Breast epithelium (tissue), 4 donors: ENCODE data around the gene PELI3. TPM values are rescaled to one million over a fixed set of nuclear protein-coding genes. Genes with fewer than 3 reads are reported as not detected.

Experiments used
- DNase-seq, 2 donors: peaks; one replicate each; pipeline ENCODE4 v3.0.0-alpha.2; 2019; ENCODE audit warnings: low spot score in 2 of 2
- H3K27ac ChIP-seq, 2 donors: fragments of 200-600 bp; sonication (generic) in 1 of 2; one replicate each; pipeline ENCODE4 v1.5.1; 2016 to 2019; ENCODE audit warnings: mild to moderate bottlenecking in 1 of 2
- H3K27me3 ChIP-seq, 2 donors: fragments of 200-600 bp; sonication (generic) in 1 of 2; one replicate each; pipeline versions ENCODE4 v1.5.1 to v1.6.0; 2017 to 2019; ENCODE audit warnings: control low read depth in 1 of 2, mild to moderate bottlenecking in 1 of 2
- H3K36me3 ChIP-seq: fragments of 200-600 bp; one replicate; pipeline ENCODE4 v1.5.1; 2019
- H3K4me1 ChIP-seq, 2 donors: fragments of 200-600 bp; sonication (generic); one replicate each; pipeline ENCODE4 v1.5.1; 2016 to 2019; ENCODE audit warnings: control low read depth in 1 of 2
- H3K4me3 ChIP-seq, 3 donors: fragments of 200-600 bp; sonication (generic); 1 replicate in 2 of 3; 2 replicates in 1 of 3; pipeline ENCODE4 v1.5.1; 2016 to 2019; ENCODE audit warnings: mild to moderate bottlenecking in 3 of 3, moderate library complexity in 2 of 3
- H3K9me3 ChIP-seq, 2 donors: fragments of 200-600 bp; sonication (generic) in 1 of 2; one replicate each; pipeline ENCODE4 v1.5.1; 2016 to 2019; ENCODE audit warnings: control low read depth in 1 of 2
- CTCF ChIP-seq, 3 donors: fragments of 450-650 bp; IDR thresholded peaks; one replicate each; pipeline ENCODE4 v1.5.1; 2016 to 2017; ENCODE audit warnings: antibody characterized with exemption in 3 of 3, mild to moderate bottlenecking in 3 of 3, moderate library complexity in 3 of 3
- POLR2A ChIP-seq: fragments of 450-650 bp; IDR thresholded peaks from one replicate; pipeline ENCODE4 v1.6.1; 2016; ENCODE audit warnings: antibody characterized with exemption, mild to moderate bottlenecking, moderate library complexity
- POLR2AphosphoS5 ChIP-seq, 3 donors: sonication (generic); formaldehyde crosslinking; IDR thresholded peaks; one replicate each; pipeline ENCODE4 v1.6.1; 2017; ENCODE audit warnings: antibody characterized with exemption in 3 of 3
- intact Hi-C: fragments of 100-400 bp; cut with DNase I; formaldehyde crosslinking; loops from one replicate; pipeline ENCODE4 v1.15.1; 2023; ENCODE audit warnings: low total_unique reads
- total RNA-seq, 3 donors: library from RNA; depleted of rRNA; stranded (reverse); fragments of >200 nt; gene quantifications; one replicate each; pipeline ENCODE4 v1.1.0, GENCODE V29; 2016

The PELI3 gene
- total RNA-seq, 3 donors from 2014 or later = 16.0 to 20.0 (median 18.6) TPM

GRCh38 chr11:66509131-66509561 is 42.4 kb downstream of the PELI3 start:
- TF ChIP-seq POLR2AphosphoS5 (IDR thresholded peaks at IDR 0.05) (no peak), POLR2A (no peak), CTCF (IDR thresholded peaks at IDR 0.05) (no peak)
- DNase-seq = no peak
- Histone ChIP-seq H3K4me1 (no peaks in the 10 kb centered on the region), H3K4me3 (no peak overlapping the region), H3K27ac (no peak overlapping the region), H3K9me3 (no peaks in the 10 kb centered on the region), H3K36me3 (no peaks in the 10 kb centered on the region), H3K27me3 (no peaks in the 10 kb centered on the region)
- intact Hi-C loops = no loop called here

- Histone ChIP-seq H3K4me3 (peak within 1 kb of the TSS; percentile 76 to 89 (median 78)), H3K27ac (peak within 1 kb of the TSS; percentile 56 to 69), H3K36me3 (no peaks in the 10 kb centered on the region), H3K9me3 (no peaks in the 10 kb centered on the region), H3K4me1 (no peaks in the 10 kb centered on the region), H3K27me3 (no peaks in the 10 kb centered on the region)
- DNase-seq = peak; percentile 76 to 89
- TF ChIP-seq POLR2AphosphoS5 (IDR thresholded peaks at IDR 0.05) (peak; percentile 61 to 77 (median 76)), CTCF (IDR thresholded peaks at IDR 0.05) (no peak)
- intact Hi-C loops = no loop called here
Observed at GRCh38 chr11:66510271-66510989, 43.7 kb downstream of the PELI3 start, which contains the start of gene BBS1. Gene BBS1, plus strand, starts transcription at chr11:66510635. Its CDS starts 25 bp downstream, at chr11:66510660.

- peak overlapping the region in 1 of 2 donors; percentile 69 for H3K27ac ChIP-seq
- TF ChIP-seq CTCF (IDR thresholded peaks at IDR 0.05) (no peak), POLR2AphosphoS5 (IDR thresholded peaks at IDR 0.05) (no peak), POLR2A (no peak)
- no peak for DNase-seq
- intact Hi-C loops = no loop called here
- H3K9me3 ChIP-seq = no peaks in the 10 kb centered on the region
- H3K36me3 ChIP-seq = no peaks in the 10 kb centered on the region
- H3K27me3 ChIP-seq = no peaks in the 10 kb centered on the region
- no peaks in the 10 kb centered on the region for H3K4me1 ChIP-seq
- peak overlapping the region; percentile 76 to 89 (median 78) for H3K4me3 ChIP-seq
Observed at GRCh38 chr11:66510990-66511339, 44.3 kb downstream of the PELI3 start.

- Histone ChIP-seq H3K4me3 (no peak overlapping the region), H3K36me3 (no peaks in the 10 kb centered on the region), H3K27ac (no peak overlapping the region), H3K4me1 (no peaks in the 10 kb centered on the region), H3K9me3 (no peaks in the 10 kb centered on the region), H3K27me3 (no peaks in the 10 kb centered on the region)
- intact Hi-C loops = no loop called here
- DNase-seq = no peak
- TF ChIP-seq POLR2A = no peak
- TF ChIP-seq POLR2AphosphoS5 (IDR thresholded peaks at IDR 0.05) = no peak
- TF ChIP-seq CTCF (IDR thresholded peaks at IDR 0.05) = no peak
Observed at GRCh38 chr11:66523611-66524010, 56.9 kb downstream of the PELI3 start.

- no peak for DNase-seq
- H3K4me3 ChIP-seq = no peak overlapping the region
- no peak overlapping the region for H3K27ac ChIP-seq
- TF ChIP-seq CTCF (IDR thresholded peaks at IDR 0.05) = no peak
- TF ChIP-seq POLR2A = no peak
- TF ChIP-seq POLR2AphosphoS5 (IDR thresholded peaks at IDR 0.05) = no peak
- no peaks in the 10 kb centered on the region for H3K27me3 ChIP-seq
- no peaks in the 10 kb centered on the region for H3K4me1 ChIP-seq
- intact Hi-C loops = no loop called here
- no peaks in the 10 kb centered on the region for H3K9me3 ChIP-seq
- H3K36me3 ChIP-seq = no peaks in the 10 kb centered on the region
Observed at GRCh38 chr11:66524304-66525040, 57.8 kb downstream of the PELI3 start.
